ENCODE results near the gene ST13.

DNA sequence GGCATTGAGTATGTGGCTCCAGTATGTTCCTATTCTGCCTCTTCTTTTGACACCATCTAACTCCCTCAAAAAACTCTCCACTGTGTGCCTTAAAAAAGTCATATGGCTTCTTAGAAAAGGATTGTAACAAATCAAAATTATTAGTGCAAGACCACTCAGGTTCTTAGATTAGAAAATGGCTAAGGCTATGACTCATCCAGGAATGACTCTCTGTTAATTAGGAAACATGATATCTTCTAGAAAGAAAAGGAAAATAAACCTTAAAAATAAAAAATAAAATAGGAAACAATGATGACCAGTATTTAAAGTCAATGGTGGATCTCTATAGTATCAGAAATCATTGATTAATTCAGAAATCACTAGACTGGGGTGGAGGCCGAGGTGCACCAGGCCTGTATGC, 59.0 kb downstream of the ST13 start:
- no peak for TF ChIP-seq ZNF202 (tag by site-specific recombination; IDR thresholded peaks at IDR 0.05; ENCODE audit: borderline replicate concordance)
- TF ChIP-seq, protein P1, sequence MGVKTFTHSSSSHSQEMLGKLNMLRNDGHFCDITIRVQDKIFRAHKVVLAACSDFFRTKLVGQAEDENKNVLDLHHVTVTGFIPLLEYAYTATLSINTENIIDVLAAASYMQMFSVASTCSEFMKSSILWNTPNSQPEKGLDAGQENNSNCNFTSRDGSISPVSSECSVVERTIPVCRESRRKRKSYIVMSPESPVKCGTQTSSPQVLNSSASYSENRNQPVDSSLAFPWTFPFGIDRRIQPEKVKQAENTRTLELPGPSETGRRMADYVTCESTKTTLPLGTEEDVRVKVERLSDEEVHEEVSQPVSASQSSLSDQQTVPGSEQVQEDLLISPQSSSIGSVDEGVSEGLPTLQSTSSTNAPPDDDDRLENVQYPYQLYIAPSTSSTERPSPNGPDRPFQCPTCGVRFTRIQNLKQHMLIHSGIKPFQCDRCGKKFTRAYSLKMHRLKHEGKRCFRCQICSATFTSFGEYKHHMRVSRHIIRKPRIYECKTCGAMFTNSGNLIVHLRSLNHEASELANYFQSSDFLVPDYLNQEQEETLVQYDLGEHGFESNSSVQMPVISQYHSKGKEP (tag by site-specific recombination; IDR thresholded peaks at IDR 0.05): no peak
- TF ChIP-seq, protein P2, sequence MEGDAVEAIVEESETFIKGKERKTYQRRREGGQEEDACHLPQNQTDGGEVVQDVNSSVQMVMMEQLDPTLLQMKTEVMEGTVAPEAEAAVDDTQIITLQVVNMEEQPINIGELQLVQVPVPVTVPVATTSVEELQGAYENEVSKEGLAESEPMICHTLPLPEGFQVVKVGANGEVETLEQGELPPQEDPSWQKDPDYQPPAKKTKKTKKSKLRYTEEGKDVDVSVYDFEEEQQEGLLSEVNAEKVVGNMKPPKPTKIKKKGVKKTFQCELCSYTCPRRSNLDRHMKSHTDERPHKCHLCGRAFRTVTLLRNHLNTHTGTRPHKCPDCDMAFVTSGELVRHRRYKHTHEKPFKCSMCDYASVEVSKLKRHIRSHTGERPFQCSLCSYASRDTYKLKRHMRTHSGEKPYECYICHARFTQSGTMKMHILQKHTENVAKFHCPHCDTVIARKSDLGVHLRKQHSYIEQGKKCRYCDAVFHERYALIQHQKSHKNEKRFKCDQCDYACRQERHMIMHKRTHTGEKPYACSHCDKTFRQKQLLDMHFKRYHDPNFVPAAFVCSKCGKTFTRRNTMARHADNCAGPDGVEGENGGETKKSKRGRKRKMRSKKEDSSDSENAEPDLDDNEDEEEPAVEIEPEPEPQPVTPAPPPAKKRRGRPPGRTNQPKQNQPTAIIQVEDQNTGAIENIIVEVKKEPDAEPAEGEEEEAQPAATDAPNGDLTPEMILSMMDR (tag by site-specific recombination; IDR thresholded peaks at IDR 0.05): no peak
- no peak; the same call in 1 of the 2 replicates for TF ChIP-seq ZNF324 (tag by site-specific recombination; IDR thresholded peaks at IDR 0.05)
- TF ChIP-seq ZNF223 (tag by site-specific recombination; IDR thresholded peaks at IDR 0.05): no peak
- TF ChIP-seq, protein P3, sequence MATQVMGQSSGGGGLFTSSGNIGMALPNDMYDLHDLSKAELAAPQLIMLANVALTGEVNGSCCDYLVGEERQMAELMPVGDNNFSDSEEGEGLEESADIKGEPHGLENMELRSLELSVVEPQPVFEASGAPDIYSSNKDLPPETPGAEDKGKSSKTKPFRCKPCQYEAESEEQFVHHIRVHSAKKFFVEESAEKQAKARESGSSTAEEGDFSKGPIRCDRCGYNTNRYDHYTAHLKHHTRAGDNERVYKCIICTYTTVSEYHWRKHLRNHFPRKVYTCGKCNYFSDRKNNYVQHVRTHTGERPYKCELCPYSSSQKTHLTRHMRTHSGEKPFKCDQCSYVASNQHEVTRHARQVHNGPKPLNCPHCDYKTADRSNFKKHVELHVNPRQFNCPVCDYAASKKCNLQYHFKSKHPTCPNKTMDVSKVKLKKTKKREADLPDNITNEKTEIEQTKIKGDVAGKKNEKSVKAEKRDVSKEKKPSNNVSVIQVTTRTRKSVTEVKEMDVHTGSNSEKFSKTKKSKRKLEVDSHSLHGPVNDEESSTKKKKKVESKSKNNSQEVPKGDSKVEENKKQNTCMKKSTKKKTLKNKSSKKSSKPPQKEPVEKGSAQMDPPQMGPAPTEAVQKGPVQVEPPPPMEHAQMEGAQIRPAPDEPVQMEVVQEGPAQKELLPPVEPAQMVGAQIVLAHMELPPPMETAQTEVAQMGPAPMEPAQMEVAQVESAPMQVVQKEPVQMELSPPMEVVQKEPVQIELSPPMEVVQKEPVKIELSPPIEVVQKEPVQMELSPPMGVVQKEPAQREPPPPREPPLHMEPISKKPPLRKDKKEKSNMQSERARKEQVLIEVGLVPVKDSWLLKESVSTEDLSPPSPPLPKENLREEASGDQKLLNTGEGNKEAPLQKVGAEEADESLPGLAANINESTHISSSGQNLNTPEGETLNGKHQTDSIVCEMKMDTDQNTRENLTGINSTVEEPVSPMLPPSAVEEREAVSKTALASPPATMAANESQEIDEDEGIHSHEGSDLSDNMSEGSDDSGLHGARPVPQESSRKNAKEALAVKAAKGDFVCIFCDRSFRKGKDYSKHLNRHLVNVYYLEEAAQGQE (tag by site-specific recombination; IDR thresholded peaks at IDR 0.05): no peak
- TF ChIP-seq ZBTB8A (tag by site-specific recombination; IDR thresholded peaks at IDR 0.05): no peak
- TF ChIP-seq ZNF561 (tag by site-specific recombination; IDR thresholded peaks at IDR 0.05; ENCODE audit: borderline replicate concordance): no peak
- TF ChIP-seq, protein P4, sequence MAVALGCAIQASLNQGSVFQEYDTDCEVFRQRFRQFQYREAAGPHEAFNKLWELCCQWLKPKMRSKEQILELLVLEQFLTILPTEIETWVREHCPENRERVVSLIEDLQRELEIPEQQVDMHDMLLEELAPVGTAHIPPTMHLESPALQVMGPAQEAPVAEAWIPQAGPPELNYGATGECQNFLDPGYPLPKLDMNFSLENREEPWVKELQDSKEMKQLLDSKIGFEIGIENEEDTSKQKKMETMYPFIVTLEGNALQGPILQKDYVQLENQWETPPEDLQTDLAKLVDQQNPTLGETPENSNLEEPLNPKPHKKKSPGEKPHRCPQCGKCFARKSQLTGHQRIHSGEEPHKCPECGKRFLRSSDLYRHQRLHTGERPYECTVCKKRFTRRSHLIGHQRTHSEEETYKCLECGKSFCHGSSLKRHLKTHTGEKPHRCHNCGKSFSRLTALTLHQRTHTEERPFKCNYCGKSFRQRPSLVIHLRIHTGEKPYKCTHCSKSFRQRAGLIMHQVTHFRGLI (tag by site-specific recombination; IDR thresholded peaks at IDR 0.05): no peak
- no peak for TF ChIP-seq ZNF768 (tag by site-specific recombination; IDR thresholded peaks at IDR 0.05)
- TF ChIP-seq ZNF10 (tag by site-specific recombination; IDR thresholded peaks at IDR 0.05): no peak
- TF ChIP-seq REPIN1 (tag by site-specific recombination; IDR thresholded peaks at IDR 0.05; ENCODE audit: low read depth): no peak
- TF ChIP-seq IKZF3 (tag by site-specific recombination; IDR thresholded peaks at IDR 0.05): no peak
- TF ChIP-seq, protein P5, sequence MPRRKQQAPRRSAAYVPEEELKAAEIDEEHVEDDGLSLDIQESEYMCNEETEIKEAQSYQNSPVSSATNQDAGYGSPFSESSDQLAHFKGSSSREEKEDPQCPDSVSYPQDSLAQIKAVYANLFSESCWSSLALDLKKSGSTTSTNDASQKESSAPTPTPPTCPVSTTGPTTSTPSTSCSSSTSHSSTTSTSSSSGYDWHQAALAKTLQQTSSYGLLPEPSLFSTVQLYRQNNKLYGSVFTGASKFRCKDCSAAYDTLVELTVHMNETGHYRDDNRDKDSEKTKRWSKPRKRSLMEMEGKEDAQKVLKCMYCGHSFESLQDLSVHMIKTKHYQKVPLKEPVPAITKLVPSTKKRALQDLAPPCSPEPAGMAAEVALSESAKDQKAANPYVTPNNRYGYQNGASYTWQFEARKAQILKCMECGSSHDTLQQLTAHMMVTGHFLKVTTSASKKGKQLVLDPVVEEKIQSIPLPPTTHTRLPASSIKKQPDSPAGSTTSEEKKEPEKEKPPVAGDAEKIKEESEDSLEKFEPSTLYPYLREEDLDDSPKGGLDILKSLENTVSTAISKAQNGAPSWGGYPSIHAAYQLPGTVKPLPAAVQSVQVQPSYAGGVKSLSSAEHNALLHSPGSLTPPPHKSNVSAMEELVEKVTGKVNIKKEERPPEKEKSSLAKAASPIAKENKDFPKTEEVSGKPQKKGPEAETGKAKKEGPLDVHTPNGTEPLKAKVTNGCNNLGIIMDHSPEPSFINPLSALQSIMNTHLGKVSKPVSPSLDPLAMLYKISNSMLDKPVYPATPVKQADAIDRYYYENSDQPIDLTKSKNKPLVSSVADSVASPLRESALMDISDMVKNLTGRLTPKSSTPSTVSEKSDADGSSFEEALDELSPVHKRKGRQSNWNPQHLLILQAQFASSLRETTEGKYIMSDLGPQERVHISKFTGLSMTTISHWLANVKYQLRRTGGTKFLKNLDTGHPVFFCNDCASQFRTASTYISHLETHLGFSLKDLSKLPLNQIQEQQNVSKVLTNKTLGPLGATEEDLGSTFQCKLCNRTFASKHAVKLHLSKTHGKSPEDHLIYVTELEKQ (tag by site-specific recombination; IDR thresholded peaks at IDR 0.05; ENCODE audit: borderline replicate concordance): no peak

All from HEK293 (cell line).